GM23338 (cell line): ENCODE data around the gene HEXB. TPM values are rescaled to one million over a fixed set of nuclear protein-coding genes. Genes with fewer than 3 reads are reported as not detected.

ENCODE experiments used
- ATAC-seq: fragments of 200-7000 bp; cut with Tn5 transposase; 3 replicates; pipeline ENCODE4 v1.9.1; 2020
- DNase-seq: peaks from one replicate; pipeline ENCODE4 v3.0.0-alpha.2; 2015; ENCODE audit warnings: low spot score
- H2AFZ ChIP-seq: fragments of 200-600 bp; sonication (generic); 2 replicates; pipeline ENCODE4 v1.8.0; 2016; ENCODE audit warnings: antibody characterized with exemption, mild to moderate bottlenecking, moderate library complexity
- H3F3A ChIP-seq: fragments of 200-600 bp; sonication (generic); replicated peaks from 2 replicates; pipeline ENCODE4 v1.8.0; 2017; ENCODE audit warnings: antibody characterized with exemption, mixed run types, low read depth
- H3K27ac ChIP-seq: fragments of 200-600 bp; sonication (generic); 2 replicates; pipeline ENCODE4 v1.6.1; 2016; ENCODE audit warnings: low read depth
- H3K27me3 ChIP-seq: fragments of 200-600 bp; sonication (generic); 2 replicates; pipeline ENCODE4 v1.8.0; 2016; ENCODE audit warnings: mild to moderate bottlenecking, mixed run types, moderate library complexity; ENCODE audit not compliant: insufficient read depth
- H3K36me3 ChIP-seq: fragments of 200-600 bp; sonication (generic); 2 replicates; pipeline ENCODE4 v1.8.0; 2016; ENCODE audit warnings: mild to moderate bottlenecking; ENCODE audit not compliant: insufficient read depth
- H3K4me1 ChIP-seq: fragments of 200-600 bp; sonication (generic); 2 replicates; pipeline ENCODE4 v1.8.0; 2016; ENCODE audit warnings: mild to moderate bottlenecking, moderate library complexity; ENCODE audit not compliant: insufficient read depth
- H3K4me2 ChIP-seq: fragments of 200-600 bp; sonication (generic); 2 replicates; pipeline ENCODE4 v1.7.1; 2017; ENCODE audit warnings: mixed run types
- H3K4me3 ChIP-seq: fragments of 200-600 bp; sonication (generic); 2 replicates; pipeline ENCODE4 v1.6.1; 2016; ENCODE audit warnings: mixed run types
- H3K79me2 ChIP-seq: fragments of 200-600 bp; sonication (generic); replicated peaks from 2 replicates; pipeline ENCODE4 v1.8.0; 2017; ENCODE audit warnings: mild to moderate bottlenecking; ENCODE audit not compliant: insufficient read depth
- H3K9me2 ChIP-seq: fragments of 200-600 bp; sonication (generic); 2 replicates; pipeline ENCODE4 v1.8.0; 2017; ENCODE audit not compliant: insufficient read depth
- H4K20me1 ChIP-seq: fragments of 200-600 bp; sonication (generic); replicated peaks from 2 replicates; pipeline ENCODE4 v1.8.0; 2017; ENCODE audit warnings: mild to moderate bottlenecking; ENCODE audit not compliant: insufficient read depth
- H3K27ac Mint-ChIP-seq: 2 replicates; pipeline ENCODE4 v1.8.0; 2020; ENCODE audit warnings: inconsistent platforms, mild to moderate bottlenecking, moderate library complexity, mixed read lengths
- H3K27me3 Mint-ChIP-seq: 3 replicates; pipeline ENCODE4 v1.8.0; 2022; ENCODE audit warnings: low read depth, mild to moderate bottlenecking, moderate library complexity, mixed read lengths, inconsistent platforms; ENCODE audit not compliant: insufficient read depth, poor library complexity
- H3K36me3 Mint-ChIP-seq: 3 replicates; pipeline ENCODE4 v1.8.0; 2021; ENCODE audit warnings: low read depth, mild to moderate bottlenecking, inconsistent platforms, moderate library complexity, mixed read lengths
- H3K4me1 Mint-ChIP-seq: 3 replicates; pipeline ENCODE4 v1.8.0; 2020; ENCODE audit warnings: mild to moderate bottlenecking, inconsistent platforms, mixed read lengths
- H3K4me3 Mint-ChIP-seq: 3 replicates; pipeline ENCODE4 v1.8.0; 2021; ENCODE audit warnings: moderate library complexity, mild to moderate bottlenecking, inconsistent platforms, mixed read lengths
- H3K9me3 Mint-ChIP-seq: 3 replicates; pipeline ENCODE4 v1.8.0; 2020; ENCODE audit warnings: moderate library complexity, mild to moderate bottlenecking, inconsistent platforms, mixed read lengths
- CREB1 ChIP-seq: fragments of 250-450 bp; sonication (Bioruptor Pico); IDR thresholded peaks from 2 replicates; pipeline ENCODE4 v1.5.0; 2020; ENCODE audit warnings: low read depth, mild to moderate bottlenecking, moderate library complexity
- CTCF ChIP-seq, 2 experiments: fragments of 200-600 bp in 1 of 2; sonication (generic) in 1 of 2; conservative IDR thresholded peaks; 2 replicates each; pipeline versions ENCODE4 v1.5.1 to v1.6.1; 2016 to 2017; ENCODE audit warnings: antibody characterized with exemption in 2 of 2, low read depth in 2 of 2, mild to moderate bottlenecking in 2 of 2, moderate library complexity in 1 of 2
- EZH2phosphoT487 ChIP-seq: fragments of 200-600 bp; sonication (generic); IDR thresholded peaks from one replicate; pipeline ENCODE4 v1.8.1; 2018; ENCODE audit warnings: antibody characterized with exemption; ENCODE audit not compliant: unreplicated experiment
- JUNB ChIP-seq: IDR thresholded peaks from one replicate; pipeline ENCODE4 v1.6.1; 2016; ENCODE audit warnings: antibody characterized with exemption; ENCODE audit not compliant: unreplicated experiment
- POLR2AphosphoS5 ChIP-seq: IDR thresholded peaks from 2 replicates; pipeline ENCODE4 v1.6.1; 2016; ENCODE audit warnings: antibody characterized with exemption, low read depth
- ZNF462 ChIP-seq: fragments of 250-450 bp; sonication (Bioruptor Pico); IDR thresholded peaks from 2 replicates; pipeline ENCODE4 v1.5.0; 2020; ENCODE audit warnings: mild to moderate bottlenecking, moderate library complexity
- polyA plus RNA-seq: library from polyadenylated mRNA; unstranded; fragments of >200 nt; fragmentation: Nextera tagmentation; extraction: Ambion mirVana; gene quantifications from 2 replicates; pipeline ENCODE4 v1.2.1, GENCODE V29; 2016
- total RNA-seq: library from RNA; depleted of rRNA; stranded (reverse); fragments of >200 nt; shearing (Covaris generic); gene quantifications from 2 replicates; pipeline ENCODE4 v1.2.3, GENCODE V29; 2014
- TF ChIP-seq, protein P1 (sequence below): IDR thresholded peaks from one replicate; pipeline ENCODE4 v1.6.1; 2018; ENCODE audit warnings: antibody characterized with exemption; ENCODE audit not compliant: unreplicated experiment

HEXB gene
- total and polyA plus RNA-seq, 2 experiments from 2014 or later: 49.2 to 70.8 TPM

DNA sequence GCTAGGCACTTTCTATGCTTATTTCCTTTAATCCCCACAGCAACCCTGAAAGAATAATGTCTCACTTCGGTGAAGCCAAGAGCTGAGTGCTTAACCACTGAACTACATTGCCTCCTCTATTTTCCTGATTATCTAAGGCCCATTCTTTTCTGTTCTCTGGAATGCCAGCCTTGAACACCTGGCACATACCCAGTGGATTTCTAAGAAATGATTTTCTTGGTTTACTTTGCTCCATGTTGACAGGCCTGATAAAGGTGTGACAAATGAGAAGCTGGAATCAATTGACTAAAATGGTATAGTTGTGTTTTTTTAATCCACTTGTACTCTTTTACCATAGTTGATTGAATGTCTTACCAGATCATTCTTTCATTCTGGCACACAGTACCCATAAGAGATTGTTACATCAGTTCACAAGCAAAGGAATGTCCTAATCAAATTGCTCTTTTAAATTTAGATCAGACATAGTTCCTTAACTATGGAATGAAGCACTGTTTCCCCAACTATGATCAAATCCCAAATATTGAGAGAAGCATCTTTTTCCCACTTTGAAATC is 35.5 kb upstream of the HEXB start:
- Histone ChIP-seq H2AFZ (no peak overlapping the region), H3K9me2 (0 out of 2 replicates have a peak, but pooled peaks cover 2% of the 10 kb centered on the region), H3K79me2 (no peaks in the 10 kb centered on the region), H3K4me1 (no peaks in the 10 kb centered on the region), H3F3A (no peaks in the 10 kb centered on the region), H3K27ac (no peak overlapping the region), H3K4me2 (no peak overlapping the region), H3K4me3 (no peak overlapping the region), H3K27me3 (no peaks in the 10 kb centered on the region), H4K20me1 (no peaks in the 10 kb centered on the region), H3K36me3 (no peaks in the 10 kb centered on the region)
- no peak overlapping the region for H3K4me3 Mint-ChIP-seq
- no peaks in the 10 kb centered on the region for H3K9me3 Mint-ChIP-seq
- no peaks in the 10 kb centered on the region for H3K36me3 Mint-ChIP-seq
- peaks cover 5% of the 10 kb centered on the region for H3K27me3 Mint-ChIP-seq
- TF ChIP-seq POLR2AphosphoS5: no peak
- TF ChIP-seq, protein P1, sequence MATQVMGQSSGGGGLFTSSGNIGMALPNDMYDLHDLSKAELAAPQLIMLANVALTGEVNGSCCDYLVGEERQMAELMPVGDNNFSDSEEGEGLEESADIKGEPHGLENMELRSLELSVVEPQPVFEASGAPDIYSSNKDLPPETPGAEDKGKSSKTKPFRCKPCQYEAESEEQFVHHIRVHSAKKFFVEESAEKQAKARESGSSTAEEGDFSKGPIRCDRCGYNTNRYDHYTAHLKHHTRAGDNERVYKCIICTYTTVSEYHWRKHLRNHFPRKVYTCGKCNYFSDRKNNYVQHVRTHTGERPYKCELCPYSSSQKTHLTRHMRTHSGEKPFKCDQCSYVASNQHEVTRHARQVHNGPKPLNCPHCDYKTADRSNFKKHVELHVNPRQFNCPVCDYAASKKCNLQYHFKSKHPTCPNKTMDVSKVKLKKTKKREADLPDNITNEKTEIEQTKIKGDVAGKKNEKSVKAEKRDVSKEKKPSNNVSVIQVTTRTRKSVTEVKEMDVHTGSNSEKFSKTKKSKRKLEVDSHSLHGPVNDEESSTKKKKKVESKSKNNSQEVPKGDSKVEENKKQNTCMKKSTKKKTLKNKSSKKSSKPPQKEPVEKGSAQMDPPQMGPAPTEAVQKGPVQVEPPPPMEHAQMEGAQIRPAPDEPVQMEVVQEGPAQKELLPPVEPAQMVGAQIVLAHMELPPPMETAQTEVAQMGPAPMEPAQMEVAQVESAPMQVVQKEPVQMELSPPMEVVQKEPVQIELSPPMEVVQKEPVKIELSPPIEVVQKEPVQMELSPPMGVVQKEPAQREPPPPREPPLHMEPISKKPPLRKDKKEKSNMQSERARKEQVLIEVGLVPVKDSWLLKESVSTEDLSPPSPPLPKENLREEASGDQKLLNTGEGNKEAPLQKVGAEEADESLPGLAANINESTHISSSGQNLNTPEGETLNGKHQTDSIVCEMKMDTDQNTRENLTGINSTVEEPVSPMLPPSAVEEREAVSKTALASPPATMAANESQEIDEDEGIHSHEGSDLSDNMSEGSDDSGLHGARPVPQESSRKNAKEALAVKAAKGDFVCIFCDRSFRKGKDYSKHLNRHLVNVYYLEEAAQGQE: no peak
- no peak for TF ChIP-seq EZH2phosphoT487
- TF ChIP-seq ZNF462: no peak
- TF ChIP-seq JUNB: no peak
- no peak for TF ChIP-seq CTCF (conservative IDR thresholded peaks at IDR 0.05; ENCODE audit: low read depth in 2 of 2)
- TF ChIP-seq CREB1 (CRISPR knock-in tag): no peak
- DNase-seq (no peak), ATAC-seq (no peak)
- no peak overlapping the region for H3K27ac Mint-ChIP-seq
- peaks cover 5% of the 10 kb centered on the region; the same call in 2 of the 3 replicates for H3K4me1 Mint-ChIP-seq
